SK-N-SH treated with all-trans-retinoic acid at 6 μM for 48 hours (cell line): ENCODE data around the gene ANKRD13A.
A peak's percentile ranks its signal among the peaks of the same experiment; 100 is the strongest.

Source experiments
- ATAC-seq: fragments of 200-7000 bp; cut with Tn5 transposase; 3 replicates; pipeline ENCODE4 v1.9.1; 2020; ENCODE audit warnings: mild to moderate bottlenecking, moderate library complexity
- ARNTL ChIP-seq: fragments of 450-650 bp; formaldehyde crosslinking; IDR thresholded peaks from 2 replicates; pipeline ENCODE4 v1.5.0; 2020; ENCODE audit warnings: low read depth, mild to moderate bottlenecking, moderate library complexity, borderline replicate concordance
- BACH2 ChIP-seq: fragments of 250-450 bp; sonication (Bioruptor Pico); IDR thresholded peaks from 2 replicates; pipeline ENCODE4 v1.9.0; 2021; ENCODE audit warnings: mild to moderate bottlenecking, borderline replicate concordance
- CREB5 ChIP-seq: fragments of 250-450 bp; sonication (Bioruptor Pico); IDR thresholded peaks from 2 replicates; pipeline ENCODE4 v1.5.1; 2020; ENCODE audit warnings: low read depth, mild to moderate bottlenecking, moderate library complexity
- CSDC2 ChIP-seq: fragments of 250-450 bp; sonication (Bioruptor Pico); IDR thresholded peaks from 2 replicates; pipeline ENCODE4 v1.5.0; 2020; ENCODE audit warnings: mild to moderate bottlenecking, moderate library complexity
- CSRNP3 ChIP-seq: fragments of 250-450 bp; sonication (Bioruptor Pico); IDR thresholded peaks from 2 replicates; pipeline ENCODE4 v1.5.1; 2021; ENCODE audit warnings: mild to moderate bottlenecking, moderate library complexity
- ESRRG ChIP-seq: fragments of 250-450 bp; sonication (Bioruptor Pico); IDR thresholded peaks from 2 replicates; pipeline ENCODE4 v1.6.1; 2021; ENCODE audit warnings: mild to moderate bottlenecking
- ISL1 ChIP-seq: fragments of 250-450 bp; sonication (Bioruptor Pico); IDR thresholded peaks from 2 replicates; pipeline ENCODE4 v2.1.2; 2022; ENCODE audit warnings: mild to moderate bottlenecking, moderate library complexity
- PATZ1 ChIP-seq: fragments of 250-450 bp; sonication (Bioruptor Pico); IDR thresholded peaks from 2 replicates; pipeline ENCODE4 v1.8.0; 2020; ENCODE audit warnings: mild to moderate bottlenecking, moderate library complexity, borderline replicate concordance
- PPARA ChIP-seq: fragments of 250-450 bp; sonication (Bioruptor Pico); IDR thresholded peaks from 2 replicates; pipeline ENCODE4 v1.5.0; 2020; ENCODE audit warnings: mild to moderate bottlenecking, borderline replicate concordance
- ZC3H10 ChIP-seq: fragments of 250-450 bp; sonication (Bioruptor Pico); IDR thresholded peaks from 2 replicates; pipeline ENCODE4 v1.5.1; 2021; ENCODE audit warnings: mild to moderate bottlenecking, moderate library complexity
- ZFP3 ChIP-seq: fragments of 250-450 bp; sonication (Bioruptor Pico); IDR thresholded peaks from 2 replicates; pipeline ENCODE4 v1.5.0; 2020; ENCODE audit warnings: mild to moderate bottlenecking, moderate library complexity
- ZFP30 ChIP-seq: fragments of 450-650 bp; formaldehyde crosslinking; IDR thresholded peaks from 2 replicates; pipeline ENCODE4 v1.5.0; 2022; ENCODE audit warnings: mild to moderate bottlenecking, moderate library complexity
- ZNF565 ChIP-seq: fragments of 450-650 bp; formaldehyde crosslinking; conservative IDR thresholded peaks from 2 replicates; pipeline ENCODE4 v1.5.0; 2020; ENCODE audit warnings: low read depth, mild to moderate bottlenecking, moderate library complexity
- ZNF70 ChIP-seq: fragments of 450-650 bp; formaldehyde crosslinking; IDR thresholded peaks from 2 replicates; pipeline ENCODE4 v1.5.0; 2020; ENCODE audit warnings: mild to moderate bottlenecking, moderate library complexity
- ZNF8 ChIP-seq: fragments of 450-650 bp; formaldehyde crosslinking; IDR thresholded peaks from 2 replicates; pipeline ENCODE4 v1.5.0; 2020; ENCODE audit warnings: mild to moderate bottlenecking, moderate library complexity
- TF ChIP-seq, protein P1 (sequence below): fragments of 250-450 bp; sonication (Bioruptor Pico); IDR thresholded peaks from 2 replicates; pipeline ENCODE4 v1.5.0; 2020; ENCODE audit warnings: mild to moderate bottlenecking, moderate library complexity
- TF ChIP-seq, protein P2 (sequence below): fragments of 250-450 bp; sonication (Bioruptor Pico); IDR thresholded peaks from 2 replicates; pipeline ENCODE4 v1.8.0; 2021; ENCODE audit warnings: low read depth, mild to moderate bottlenecking, moderate library complexity, borderline replicate concordance

Gene ANKRD13A

GRCh38 chr12:109999649-109999971 is 380 bp downstream of the ANKRD13A start (continued):
- TF ChIP-seq, protein P1, sequence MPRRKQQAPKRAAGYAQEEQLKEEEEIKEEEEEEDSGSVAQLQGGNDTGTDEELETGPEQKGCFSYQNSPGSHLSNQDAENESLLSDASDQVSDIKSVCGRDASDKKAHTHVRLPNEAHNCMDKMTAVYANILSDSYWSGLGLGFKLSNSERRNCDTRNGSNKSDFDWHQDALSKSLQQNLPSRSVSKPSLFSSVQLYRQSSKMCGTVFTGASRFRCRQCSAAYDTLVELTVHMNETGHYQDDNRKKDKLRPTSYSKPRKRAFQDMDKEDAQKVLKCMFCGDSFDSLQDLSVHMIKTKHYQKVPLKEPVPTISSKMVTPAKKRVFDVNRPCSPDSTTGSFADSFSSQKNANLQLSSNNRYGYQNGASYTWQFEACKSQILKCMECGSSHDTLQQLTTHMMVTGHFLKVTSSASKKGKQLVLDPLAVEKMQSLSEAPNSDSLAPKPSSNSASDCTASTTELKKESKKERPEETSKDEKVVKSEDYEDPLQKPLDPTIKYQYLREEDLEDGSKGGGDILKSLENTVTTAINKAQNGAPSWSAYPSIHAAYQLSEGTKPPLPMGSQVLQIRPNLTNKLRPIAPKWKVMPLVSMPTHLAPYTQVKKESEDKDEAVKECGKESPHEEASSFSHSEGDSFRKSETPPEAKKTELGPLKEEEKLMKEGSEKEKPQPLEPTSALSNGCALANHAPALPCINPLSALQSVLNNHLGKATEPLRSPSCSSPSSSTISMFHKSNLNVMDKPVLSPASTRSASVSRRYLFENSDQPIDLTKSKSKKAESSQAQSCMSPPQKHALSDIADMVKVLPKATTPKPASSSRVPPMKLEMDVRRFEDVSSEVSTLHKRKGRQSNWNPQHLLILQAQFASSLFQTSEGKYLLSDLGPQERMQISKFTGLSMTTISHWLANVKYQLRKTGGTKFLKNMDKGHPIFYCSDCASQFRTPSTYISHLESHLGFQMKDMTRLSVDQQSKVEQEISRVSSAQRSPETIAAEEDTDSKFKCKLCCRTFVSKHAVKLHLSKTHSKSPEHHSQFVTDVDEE (CRISPR knock-in tag): no peak
- TF ChIP-seq ZNF8 (CRISPR knock-in tag) (no peak), ZFP30 (CRISPR knock-in tag) (no peak), CSDC2 (no peak)

- TF ChIP-seq ZC3H10 (CRISPR knock-in tag) (no peak), ARNTL (CRISPR knock-in tag) (no peak), CREB5 (CRISPR knock-in tag) (no peak), ZNF70 (CRISPR knock-in tag) (no peak), PPARA (CRISPR knock-in tag) (no peak), ZFP30 (CRISPR knock-in tag) (no peak), ESRRG (CRISPR knock-in tag) (no peak), ZNF565 (CRISPR knock-in tag) (no peak), CSRNP3 (CRISPR knock-in tag) (no peak), ZFP3 (CRISPR knock-in tag) (no peak), BACH2 (CRISPR knock-in tag) (no peak)
- TF ChIP-seq, protein P1 (CRISPR knock-in tag): no peak
- ATAC-seq: peak; percentile 3; the same call in 2 of the 3 replicates
Observed at GRCh38 chr12:109999983-110000505, 814 bp downstream of the ANKRD13A start.

DNA sequence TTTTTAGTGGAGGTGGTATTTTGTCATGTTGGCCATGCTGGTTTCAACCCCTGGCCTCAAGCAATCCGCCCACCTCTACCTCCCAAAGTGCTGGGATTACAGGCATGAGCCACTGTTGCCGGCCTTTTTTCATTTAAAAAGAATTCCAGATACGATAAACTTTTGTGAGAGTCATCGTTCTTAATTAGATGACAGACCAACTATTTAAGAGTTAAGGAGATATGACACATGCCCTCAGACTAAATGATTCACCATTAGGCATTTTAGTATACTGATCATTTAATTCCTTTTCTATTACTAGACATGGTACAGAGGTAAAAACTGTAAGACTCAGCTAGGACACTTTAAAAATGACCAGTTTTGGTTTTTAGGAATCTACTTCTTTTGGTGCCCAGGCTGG is 2.4 kb downstream of the ANKRD13A start:
- peak; percentile 63 for ATAC-seq
- TF ChIP-seq CREB5 (CRISPR knock-in tag) (peak; percentile 36; the same call in 1 of the 2 replicates), ZC3H10 (CRISPR knock-in tag) (no peak), ZNF565 (CRISPR knock-in tag) (no peak), ISL1 (CRISPR knock-in tag) (peak; percentile 76; the same call in 1 of the 2 replicates)
- TF ChIP-seq, all 23 proteins: peak for 2

DNA sequence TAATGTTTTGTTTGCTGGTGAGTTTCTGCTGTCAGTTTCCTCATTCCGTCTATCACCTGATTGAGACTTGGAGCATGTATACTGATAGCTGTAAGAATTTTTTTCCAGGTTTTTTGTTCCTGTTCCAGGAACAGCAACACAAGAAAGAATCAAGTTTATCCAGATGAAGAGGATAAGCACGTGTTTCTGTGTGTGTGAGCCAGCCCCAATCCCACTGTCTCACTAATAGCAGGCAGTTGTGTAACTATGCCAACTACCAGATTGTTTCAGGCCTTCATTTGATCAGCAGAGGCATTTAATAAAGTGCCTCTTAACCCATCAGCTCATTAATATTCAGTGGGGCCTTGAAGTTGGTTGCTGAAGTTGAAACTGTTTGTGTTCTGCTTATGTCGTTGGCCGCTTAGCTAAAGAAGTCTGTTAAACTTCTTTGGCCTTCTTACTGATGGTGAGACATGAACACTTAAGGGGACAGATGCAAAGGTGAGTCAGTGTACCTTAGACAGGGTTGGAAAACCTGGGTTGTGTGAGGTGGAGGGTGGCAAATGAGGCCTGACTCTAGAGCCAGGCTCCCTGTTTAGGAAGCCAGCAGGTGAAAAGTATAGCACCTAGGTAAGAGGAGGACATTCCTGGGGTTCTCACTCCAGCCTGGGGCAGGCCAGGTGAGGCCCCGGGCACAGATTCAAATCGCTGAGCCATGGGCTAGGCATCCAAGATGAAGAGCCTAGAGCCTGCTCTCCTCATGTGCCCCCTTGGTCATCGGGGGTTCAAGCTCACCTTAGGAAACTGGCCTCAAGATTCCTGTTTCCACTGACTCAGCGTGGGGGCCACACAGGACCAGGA is 3.7 kb downstream of the ANKRD13A start:
- no peak for ATAC-seq
- TF ChIP-seq BACH2 (CRISPR knock-in tag) (no peak), ZFP30 (CRISPR knock-in tag) (no peak), ESRRG (CRISPR knock-in tag) (no peak), CSRNP3 (CRISPR knock-in tag) (no peak), ZNF565 (CRISPR knock-in tag) (no peak), PATZ1 (CRISPR knock-in tag) (no peak), ZNF70 (CRISPR knock-in tag) (no peak)
- TF ChIP-seq, protein P2, sequence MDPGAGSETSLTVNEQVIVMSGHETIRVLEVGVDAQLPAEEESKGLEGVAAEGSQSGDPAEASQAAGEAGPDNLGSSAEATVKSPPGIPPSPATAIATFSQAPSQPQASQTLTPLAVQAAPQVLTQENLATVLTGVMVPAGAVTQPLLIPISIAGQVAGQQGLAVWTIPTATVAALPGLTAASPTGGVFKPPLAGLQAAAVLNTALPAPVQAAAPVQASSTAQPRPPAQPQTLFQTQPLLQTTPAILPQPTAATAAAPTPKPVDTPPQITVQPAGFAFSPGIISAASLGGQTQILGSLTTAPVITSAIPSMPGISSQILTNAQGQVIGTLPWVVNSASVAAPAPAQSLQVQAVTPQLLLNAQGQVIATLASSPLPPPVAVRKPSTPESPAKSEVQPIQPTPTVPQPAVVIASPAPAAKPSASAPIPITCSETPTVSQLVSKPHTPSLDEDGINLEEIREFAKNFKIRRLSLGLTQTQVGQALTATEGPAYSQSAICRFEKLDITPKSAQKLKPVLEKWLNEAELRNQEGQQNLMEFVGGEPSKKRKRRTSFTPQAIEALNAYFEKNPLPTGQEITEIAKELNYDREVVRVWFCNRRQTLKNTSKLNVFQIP (CRISPR knock-in tag): no peak
